HCT116 (cell line): ENCODE results near the gene ANKRD33.

Source experiments
- CEBPB ChIP-seq: IDR thresholded peaks from 2 replicates; pipeline ENCODE4 v1.6.1; 2012; ENCODE audit warnings: low read depth
- EZH2 ChIP-seq: fragments of 200-600 bp; sonication (generic); IDR thresholded peaks from 2 replicates; pipeline ENCODE4 v1.6.1; 2017; ENCODE audit warnings: antibody characterized with exemption, mixed run types
- EZH2phosphoT487 ChIP-seq: fragments of 200-600 bp; IDR thresholded peaks from 2 replicates; pipeline ENCODE4 v1.6.1; 2018; ENCODE audit warnings: antibody characterized with exemption, borderline replicate concordance
- FOSL1 ChIP-seq: IDR thresholded peaks from 2 replicates; pipeline ENCODE4 v1.6.1; 2012; ENCODE audit warnings: low read depth
- POLR2A ChIP-seq: IDR thresholded peaks from 2 replicates; pipeline ENCODE4 v1.7.0; 2011; ENCODE audit warnings: borderline replicate concordance; ENCODE audit not compliant: insufficient read depth, insufficient read length; ENCODE audit errors: extremely low read depth
- TF ChIP-seq, protein P1 (sequence below), 3 experiments: fragments of 200-600 bp in 1 of 3; sonication (generic) in 1 of 3; IDR thresholded peaks in 2 of 3; conservative IDR thresholded peaks in 1 of 3; 2 replicates each; pipeline ENCODE4 v1.5.1; 2012 to 2017; ENCODE audit warnings: low read depth in 2 of 3, low read length in 2 of 3, antibody characterized with exemption in 1 of 3, borderline replicate concordance in 1 of 3, control low read depth in 1 of 3, mild to moderate bottlenecking in 1 of 3, mixed read lengths in 1 of 3, mixed run types in 1 of 3, moderate library complexity in 1 of 3; ENCODE audit not compliant: insufficient read depth in 1 of 3
- TF ChIP-seq, protein P2 (sequence below): IDR thresholded peaks from 2 replicates; pipeline ENCODE4 v1.6.1; 2012; ENCODE audit warnings: low read depth
- TF ChIP-seq, protein P3 (sequence below): IDR thresholded peaks from 2 replicates; pipeline ENCODE4 v1.6.1; 2012
- TF ChIP-seq, protein P4 (sequence below): IDR thresholded peaks from 2 replicates; pipeline ENCODE4 v1.6.1; 2012

DNA sequence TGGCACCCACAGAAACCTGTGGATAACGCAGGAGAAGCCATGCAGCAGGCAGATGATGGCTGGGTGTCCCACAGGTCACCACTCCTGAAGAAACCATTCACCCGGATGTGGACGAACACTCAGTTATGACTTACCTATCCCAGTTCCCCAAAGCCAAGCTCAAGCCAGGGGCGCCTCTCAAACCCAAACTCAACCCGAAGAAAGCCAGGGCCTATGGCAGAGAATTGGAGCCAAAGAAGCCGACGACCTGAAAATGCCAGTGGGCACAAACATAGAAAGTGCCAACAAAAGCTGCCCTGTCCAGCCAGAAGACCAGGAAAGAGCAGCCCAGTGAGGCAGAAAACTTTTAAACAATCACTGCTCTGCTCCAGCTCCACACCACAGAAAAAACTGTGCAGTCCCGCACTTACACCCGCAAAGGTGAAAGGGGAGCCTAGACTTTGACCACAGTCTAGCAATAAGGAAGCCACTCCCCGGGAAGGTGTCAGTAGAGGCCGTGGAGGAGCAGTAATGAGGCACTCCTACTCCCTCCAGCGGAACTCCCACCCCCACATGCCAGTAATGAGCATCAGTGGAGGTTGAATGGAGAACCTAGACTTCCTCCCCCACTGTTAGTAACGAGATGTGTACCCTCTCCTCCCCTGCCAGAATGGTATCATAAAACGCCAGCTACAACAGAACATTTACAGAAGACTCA is 13.4 kb downstream of the ANKRD33 start:
- TF ChIP-seq, protein P1, sequence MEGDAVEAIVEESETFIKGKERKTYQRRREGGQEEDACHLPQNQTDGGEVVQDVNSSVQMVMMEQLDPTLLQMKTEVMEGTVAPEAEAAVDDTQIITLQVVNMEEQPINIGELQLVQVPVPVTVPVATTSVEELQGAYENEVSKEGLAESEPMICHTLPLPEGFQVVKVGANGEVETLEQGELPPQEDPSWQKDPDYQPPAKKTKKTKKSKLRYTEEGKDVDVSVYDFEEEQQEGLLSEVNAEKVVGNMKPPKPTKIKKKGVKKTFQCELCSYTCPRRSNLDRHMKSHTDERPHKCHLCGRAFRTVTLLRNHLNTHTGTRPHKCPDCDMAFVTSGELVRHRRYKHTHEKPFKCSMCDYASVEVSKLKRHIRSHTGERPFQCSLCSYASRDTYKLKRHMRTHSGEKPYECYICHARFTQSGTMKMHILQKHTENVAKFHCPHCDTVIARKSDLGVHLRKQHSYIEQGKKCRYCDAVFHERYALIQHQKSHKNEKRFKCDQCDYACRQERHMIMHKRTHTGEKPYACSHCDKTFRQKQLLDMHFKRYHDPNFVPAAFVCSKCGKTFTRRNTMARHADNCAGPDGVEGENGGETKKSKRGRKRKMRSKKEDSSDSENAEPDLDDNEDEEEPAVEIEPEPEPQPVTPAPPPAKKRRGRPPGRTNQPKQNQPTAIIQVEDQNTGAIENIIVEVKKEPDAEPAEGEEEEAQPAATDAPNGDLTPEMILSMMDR (IDR thresholded peaks at IDR 0.05 in 2 of 3, conservative IDR thresholded peaks at IDR 0.05 in 1 of 3; ENCODE audit: borderline replicate concordance in 1 of 3, insufficient read depth in 1 of 3, low read depth in 2 of 3, low read length in 2 of 3) = no peak
- TF ChIP-seq EZH2 (no peak), POLR2A (no peak), CEBPB (no peak), EZH2phosphoT487 (no peak), FOSL1 (no peak)
- TF ChIP-seq, protein P2, sequence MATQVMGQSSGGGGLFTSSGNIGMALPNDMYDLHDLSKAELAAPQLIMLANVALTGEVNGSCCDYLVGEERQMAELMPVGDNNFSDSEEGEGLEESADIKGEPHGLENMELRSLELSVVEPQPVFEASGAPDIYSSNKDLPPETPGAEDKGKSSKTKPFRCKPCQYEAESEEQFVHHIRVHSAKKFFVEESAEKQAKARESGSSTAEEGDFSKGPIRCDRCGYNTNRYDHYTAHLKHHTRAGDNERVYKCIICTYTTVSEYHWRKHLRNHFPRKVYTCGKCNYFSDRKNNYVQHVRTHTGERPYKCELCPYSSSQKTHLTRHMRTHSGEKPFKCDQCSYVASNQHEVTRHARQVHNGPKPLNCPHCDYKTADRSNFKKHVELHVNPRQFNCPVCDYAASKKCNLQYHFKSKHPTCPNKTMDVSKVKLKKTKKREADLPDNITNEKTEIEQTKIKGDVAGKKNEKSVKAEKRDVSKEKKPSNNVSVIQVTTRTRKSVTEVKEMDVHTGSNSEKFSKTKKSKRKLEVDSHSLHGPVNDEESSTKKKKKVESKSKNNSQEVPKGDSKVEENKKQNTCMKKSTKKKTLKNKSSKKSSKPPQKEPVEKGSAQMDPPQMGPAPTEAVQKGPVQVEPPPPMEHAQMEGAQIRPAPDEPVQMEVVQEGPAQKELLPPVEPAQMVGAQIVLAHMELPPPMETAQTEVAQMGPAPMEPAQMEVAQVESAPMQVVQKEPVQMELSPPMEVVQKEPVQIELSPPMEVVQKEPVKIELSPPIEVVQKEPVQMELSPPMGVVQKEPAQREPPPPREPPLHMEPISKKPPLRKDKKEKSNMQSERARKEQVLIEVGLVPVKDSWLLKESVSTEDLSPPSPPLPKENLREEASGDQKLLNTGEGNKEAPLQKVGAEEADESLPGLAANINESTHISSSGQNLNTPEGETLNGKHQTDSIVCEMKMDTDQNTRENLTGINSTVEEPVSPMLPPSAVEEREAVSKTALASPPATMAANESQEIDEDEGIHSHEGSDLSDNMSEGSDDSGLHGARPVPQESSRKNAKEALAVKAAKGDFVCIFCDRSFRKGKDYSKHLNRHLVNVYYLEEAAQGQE = no peak
- TF ChIP-seq, protein P3, sequence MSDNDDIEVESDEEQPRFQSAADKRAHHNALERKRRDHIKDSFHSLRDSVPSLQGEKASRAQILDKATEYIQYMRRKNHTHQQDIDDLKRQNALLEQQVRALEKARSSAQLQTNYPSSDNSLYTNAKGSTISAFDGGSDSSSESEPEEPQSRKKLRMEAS = no peak
- TF ChIP-seq, protein P4, sequence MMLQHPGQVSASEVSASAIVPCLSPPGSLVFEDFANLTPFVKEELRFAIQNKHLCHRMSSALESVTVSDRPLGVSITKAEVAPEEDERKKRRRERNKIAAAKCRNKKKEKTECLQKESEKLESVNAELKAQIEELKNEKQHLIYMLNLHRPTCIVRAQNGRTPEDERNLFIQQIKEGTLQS = no peak
